Measurements from ENCODE around the gene ANK3.
A peak's percentile ranks its signal among the peaks of the same experiment; 100 is the strongest.

ANK3 gene

DNA sequence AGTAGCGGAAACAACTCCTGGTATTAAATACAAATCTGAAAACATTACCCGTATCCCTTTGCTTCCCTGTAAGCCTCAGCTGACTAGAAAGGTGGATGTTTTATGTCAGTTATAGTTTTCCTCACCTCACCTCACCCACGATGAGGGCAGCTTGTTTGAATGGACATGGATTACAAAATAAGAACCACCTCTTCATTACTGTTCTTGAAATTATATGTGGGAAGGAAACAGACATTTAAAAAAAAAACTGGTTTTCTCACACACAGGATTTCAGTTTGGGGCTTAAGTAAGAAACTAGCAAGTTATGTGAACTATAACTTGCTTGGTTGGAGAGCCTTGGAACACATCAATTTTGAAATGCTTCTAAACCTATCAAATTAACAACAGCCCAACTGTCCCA, 250.4 kb downstream of the ANK3 start:
- no peak for DNase-seq (ENCODE audit: low spot score)

DNA sequence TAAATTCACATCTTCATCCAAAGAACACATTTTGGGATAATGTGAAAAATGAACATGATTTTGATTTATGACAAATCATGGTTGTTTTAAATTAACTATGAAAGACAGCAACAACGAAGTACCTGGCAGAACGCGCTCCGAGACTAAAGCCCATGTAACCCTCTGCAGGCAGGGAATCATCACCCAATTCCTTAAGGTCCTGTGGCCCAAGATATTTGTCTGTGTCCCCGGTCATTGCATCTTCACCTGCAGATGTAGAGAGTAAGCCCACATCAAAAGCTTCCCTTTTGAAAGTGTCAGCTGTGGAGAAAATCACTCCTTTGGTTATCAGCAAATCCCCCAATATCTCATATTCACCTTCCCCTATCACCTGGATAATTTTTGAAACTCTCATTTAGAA, 250.8 kb downstream of the ANK3 start:
- no peak for DNase-seq (ENCODE audit: low spot score)

DNA sequence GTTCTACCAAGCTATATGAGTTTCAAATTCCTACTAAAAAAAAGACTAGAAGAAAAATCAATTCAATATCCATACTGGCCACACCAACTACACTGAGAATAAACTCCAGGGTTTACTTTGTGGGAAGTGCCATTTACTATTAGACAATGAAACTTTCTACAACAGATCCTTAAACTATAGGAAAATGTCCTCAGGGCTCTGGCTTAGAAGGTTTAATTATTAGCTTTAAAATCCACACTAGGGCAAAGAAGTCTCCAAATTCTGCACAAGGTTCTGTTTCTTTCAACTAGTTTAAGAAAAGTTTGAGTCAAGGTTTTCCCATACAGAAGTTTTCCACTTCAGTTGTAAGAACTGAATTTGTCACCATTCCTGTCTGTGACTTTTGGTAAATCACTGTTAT, 251.6 kb downstream of the ANK3 start:
- DNase-seq (ENCODE audit: low spot score): no peak

DNA sequence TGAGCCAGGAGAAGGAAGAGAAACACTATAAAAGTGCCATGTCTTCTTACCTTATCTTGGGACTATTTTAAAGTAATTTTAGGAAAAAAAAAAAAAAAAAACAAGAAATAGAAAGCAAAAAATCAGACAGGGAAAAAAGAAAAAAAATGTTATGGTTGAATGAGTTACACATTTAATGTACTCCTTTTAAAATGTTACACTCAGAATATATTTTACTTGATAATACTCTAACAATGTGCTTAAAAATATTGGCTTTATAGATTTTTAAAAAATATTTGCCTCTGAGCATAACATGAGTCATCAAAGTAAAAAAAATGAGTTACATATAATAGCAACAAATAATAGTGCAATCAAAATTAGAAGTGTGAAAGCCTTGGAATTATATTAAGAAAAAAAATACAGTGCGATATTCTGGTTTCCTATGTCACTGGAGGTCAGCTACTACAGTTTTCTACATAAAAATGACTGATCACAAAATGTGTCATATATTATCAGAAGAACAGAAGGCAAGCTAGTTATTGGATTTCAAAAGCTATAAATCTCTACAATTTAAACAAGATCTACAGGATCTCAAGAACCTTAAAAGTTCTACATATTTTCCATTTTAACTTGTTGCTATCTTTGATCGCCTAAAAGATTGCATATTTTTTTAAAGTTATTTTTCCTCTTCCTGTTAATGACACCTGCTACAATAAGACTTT, 252.2 kb downstream of the ANK3 start:
- no peak for DNase-seq (ENCODE audit: low spot score)

DNA sequence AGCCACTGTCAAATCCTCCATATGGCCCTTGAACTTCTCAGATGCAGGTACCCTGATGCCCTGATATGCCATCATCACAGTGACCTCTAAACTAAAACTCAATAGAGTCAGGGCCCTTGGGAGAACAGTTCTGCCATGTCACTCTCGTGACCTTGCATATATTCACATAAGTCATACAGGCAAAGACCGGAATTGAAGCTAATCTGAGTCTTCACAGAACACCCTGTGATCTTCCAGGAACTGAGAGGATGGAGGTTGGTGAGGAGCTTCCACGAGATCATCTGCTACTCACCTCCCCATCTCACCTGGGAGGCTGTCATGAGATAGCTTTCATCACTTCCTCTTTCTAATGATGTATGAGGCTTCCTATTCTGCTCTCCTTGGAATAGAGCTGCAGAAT, 254.7 kb downstream of the ANK3 start:
- no peak for DNase-seq (ENCODE audit: low spot score)

DNA sequence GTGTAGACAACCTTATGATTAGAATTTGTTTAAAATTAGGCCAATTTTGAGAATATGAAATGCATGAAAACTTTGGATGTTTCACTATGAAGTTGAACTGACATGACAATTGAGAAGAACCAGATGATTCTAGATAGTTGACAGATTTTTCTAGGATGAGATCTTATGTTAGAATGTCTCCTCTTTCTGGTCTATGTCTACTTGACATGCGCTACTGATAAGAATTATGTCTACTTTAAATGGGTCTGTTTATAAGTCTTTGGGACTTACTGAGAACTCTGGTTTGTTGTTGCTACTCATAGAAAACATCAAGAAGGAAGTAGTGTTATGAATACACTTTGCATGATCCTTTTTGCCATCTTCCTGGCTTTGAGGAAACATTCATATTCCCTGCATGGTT, 255.1 kb downstream of the ANK3 start:
- DNase-seq (ENCODE audit: low spot score): no peak

DNA sequence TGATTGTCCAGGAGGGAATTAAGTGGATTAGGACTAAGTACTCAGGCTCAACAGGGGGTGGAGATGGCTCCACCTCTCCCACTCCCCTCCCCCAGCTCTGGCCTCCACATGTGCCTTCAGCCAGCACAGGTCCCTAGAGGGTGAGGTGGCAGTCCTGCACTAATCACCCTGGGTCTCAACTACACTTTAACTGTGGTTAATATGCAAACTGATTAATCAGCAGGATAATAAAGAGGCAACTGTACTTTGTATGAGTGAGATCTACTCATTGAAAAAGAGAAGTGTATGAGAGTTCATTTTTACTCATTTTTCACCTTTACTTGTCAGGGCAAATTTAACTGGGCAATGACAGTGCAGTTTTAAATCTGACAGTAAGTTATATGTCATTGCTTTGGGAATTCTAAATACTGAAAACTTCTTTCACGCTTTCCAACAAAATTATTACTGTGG, 259.5 kb downstream of the ANK3 start:
- DNase-seq (ENCODE audit: low spot score): no peak

DNA sequence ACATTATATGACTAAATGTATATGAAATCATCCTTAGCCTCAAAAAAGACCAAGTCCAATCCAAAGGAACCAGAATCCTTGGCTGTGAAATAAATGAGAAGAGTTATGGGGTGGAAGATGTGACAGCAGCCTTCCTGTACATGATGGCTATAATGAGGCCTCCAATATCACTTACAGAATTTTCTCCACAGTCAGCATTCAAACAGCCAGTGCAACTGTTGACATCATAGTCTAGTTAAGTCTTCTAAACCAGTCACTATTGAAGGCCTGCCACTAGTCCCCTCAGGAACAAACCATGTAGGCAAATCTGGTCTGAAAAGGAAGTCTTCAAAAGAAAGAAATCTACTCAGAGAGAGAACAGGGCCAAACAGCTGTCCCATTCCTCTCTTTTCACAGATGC, 263.8 kb downstream of the ANK3 start:
- DNase-seq (ENCODE audit: low spot score): no peak

DNA sequence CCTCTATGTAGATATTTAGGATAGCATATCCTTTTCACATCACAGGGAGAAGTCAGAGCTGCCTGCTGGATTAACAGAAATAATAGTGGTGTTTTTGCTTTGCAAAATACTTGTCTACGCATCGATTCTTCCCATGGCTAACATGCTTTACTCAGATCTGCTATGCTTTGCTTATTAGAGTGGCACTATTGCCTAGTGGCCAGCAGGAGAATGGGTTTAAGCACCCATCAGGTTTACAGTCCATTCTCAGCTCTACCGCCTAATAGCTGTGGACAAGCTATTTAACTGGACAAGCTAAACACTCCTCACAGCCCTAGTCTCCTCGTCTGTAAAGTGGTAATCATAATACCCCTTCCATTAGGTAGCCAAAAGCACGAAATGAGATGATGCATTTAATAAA, 265.1 kb downstream of the ANK3 start:
- DNase-seq (ENCODE audit: low spot score): no peak

DNA sequence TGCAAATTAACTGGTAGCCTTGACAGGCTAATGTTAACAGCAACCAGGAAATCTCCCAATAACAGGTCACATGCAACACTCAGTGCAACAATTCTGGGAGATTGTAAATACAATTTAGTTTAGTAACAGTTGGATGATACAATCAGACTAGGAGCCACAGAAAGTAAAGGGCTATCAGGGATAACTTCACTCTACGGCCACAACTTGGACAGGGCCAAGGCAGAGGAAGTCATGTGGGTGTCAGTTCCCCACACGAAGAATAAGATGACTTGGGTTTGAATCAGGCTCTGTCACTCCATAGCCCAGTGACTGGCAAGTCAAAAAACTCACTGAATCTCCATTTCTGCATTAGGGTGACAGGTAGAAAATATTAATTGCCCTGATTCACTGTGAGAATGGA, 266.0 kb downstream of the ANK3 start:
- no peak for DNase-seq (ENCODE audit: low spot score)

DNA sequence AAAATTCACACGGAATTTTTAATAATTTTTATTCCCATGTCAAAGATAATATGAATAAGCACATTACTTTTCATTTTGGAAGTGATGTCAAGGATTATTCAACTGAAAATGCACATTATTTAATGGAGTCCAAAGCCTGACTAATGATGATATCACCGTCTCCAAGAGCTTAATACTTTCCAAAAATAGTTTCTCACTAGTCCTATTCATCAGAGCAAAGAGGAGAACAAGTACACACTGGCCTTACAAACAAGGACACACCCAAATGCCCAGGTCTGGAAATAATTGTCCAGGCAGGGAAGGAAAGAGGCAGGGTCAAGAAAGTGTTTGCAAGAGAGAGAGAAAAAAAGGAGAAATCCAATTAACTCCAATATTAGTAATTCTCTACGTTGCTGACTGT, 266.5 kb downstream of the ANK3 start:
- DNase-seq (ENCODE audit: low spot score): peak; percentile 55

DNA sequence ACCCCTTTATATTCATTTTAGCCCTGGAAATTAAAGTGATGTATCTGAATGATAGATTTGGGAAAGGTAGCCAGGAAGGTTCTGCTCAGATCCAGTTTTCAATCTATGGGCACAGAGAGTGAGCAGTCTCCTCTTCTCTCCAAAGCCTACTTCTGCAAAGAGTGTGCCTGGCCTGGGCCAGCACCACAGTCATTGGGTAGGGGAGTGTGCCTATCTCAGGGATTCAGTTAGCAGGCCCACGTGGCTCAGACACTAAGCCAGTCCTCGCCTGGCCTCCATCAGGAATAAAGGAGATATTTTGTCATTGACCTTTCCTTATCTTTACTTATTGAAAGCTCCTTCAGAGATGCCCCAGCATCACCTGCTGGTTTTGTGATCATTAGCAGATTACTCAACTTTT, 267.5 kb downstream of the ANK3 start:
- DNase-seq (ENCODE audit: low spot score): no peak

DNA sequence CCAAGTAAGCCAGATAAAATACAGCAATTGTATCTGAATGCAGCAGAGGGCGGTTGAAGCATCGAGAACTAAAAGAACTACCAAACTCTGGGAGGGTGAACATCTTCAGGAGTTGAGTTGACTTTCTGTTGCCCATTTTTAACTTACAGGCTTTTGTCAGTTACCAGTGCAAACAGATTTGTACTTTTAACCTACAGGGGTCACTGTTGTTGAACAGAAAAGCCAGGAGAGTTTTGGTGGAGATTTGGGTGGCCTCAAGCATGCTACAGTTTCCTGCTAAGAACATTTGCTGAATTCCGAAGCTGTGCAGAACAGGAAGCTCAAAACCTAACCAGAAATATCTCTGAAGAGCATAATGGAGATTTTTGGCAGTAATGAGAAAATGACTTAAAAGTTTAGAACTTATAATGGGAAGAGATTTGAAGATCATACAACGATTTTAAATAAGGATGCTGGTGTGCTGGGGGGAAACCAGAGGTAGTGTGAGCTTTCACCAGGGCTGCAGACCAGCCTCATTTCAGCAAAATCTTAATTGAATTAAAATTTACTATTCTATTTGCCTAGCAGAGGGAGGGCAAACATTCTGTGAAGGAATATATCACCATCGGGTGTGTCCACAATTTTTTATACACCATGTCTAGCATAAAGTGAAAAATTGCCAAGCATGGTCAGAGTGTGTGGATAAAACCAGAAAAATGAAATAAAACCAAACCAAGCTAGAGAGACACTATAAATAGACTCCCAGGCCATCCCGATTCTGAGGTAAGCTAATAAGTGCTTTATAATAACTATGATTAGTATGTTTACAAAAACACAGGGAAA, 274.7 kb downstream of the ANK3 start:
- DNase-seq (ENCODE audit: low spot score): peak; percentile 28

DNA sequence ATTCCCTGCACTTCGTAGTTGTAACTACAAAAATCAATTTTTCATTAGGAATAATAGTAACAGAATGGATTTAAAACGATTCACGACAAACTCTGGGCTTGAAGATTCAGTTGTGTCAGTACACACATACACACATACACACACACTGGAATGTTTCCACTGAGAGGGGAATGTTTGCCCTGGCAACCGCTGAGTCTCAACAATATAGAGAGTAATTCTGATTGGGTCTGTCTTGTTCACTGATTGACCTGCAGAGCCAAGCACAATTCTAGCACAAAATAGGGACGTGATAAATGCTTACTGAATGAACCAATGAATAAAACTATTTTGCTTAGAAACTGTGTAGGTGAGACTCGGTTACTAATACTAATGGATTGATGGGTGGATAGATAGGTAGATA, 278.9 kb downstream of the ANK3 start:
- DNase-seq (ENCODE audit: low spot score): no peak

DNA sequence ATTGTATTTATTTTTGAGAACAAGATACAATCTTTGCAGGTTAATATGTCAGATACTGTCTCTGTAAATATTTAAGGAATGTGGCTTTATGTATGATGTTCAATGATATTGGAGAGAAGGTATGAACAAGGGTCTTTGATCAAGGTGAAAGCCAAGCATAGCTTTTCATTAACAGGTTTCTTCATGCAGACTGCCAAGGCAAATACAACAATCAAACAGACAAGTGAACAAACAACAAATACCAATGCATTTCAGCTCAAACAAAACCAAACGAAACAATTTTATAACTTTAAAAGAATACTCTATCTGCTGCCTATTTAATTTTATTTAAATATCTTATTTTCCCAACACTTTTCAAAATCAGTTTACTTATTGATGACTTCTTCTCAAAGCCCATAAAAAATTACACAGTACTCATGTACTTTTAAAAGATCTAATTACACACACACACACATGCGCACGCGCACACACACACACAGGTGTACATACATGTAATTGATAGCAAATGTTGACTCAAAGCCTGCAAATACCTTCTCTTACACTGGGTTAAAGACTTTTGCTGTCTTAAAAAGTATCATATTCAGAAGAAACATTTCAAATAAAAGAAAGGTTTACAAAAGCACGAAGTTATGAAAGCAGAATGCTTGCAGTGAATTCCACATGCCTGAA, 282.2 kb downstream of the ANK3 start:
- no peak for DNase-seq (ENCODE audit: low spot score)

DNA sequence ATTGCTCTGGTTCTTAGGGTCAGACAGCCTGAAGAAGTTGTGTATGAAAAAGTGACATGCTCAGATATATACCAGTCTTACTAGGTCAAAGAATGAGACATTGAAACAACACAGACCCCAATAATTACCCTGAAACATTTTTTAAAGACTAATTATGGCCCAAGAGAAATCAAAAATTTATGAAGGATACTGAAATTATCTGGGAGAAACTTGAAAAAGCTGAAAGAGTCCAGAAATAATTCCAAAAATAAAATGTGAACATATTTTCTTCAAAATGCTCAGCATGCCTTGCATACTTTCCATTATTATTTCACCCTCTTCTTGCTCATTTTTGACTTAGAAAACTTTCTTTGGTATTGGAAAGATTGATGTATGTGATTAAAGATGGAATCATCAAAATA, 284.4 kb downstream of the ANK3 start:
- DNase-seq (ENCODE audit: low spot score): no peak

DNA sequence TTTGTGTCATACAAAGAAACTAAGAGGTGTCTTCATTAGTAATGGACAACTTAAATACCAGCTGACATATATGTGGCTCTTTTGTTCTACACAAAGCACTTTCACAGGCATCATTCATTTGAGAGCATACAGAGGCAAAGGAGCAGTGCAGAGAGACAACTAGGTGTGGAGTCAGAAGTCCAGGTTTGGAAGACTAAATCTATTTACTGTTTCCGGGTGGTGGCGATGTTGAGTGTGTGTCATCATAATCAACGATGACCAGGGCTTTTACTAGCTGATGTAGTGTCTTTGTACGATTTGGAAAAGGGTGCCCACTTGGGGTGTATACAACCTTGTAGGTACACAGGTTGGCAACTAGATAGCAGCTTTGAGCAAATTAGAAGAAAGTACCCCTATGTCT, 287.9 kb downstream of the ANK3 start:
- DNase-seq (ENCODE audit: low spot score): no peak

DNA sequence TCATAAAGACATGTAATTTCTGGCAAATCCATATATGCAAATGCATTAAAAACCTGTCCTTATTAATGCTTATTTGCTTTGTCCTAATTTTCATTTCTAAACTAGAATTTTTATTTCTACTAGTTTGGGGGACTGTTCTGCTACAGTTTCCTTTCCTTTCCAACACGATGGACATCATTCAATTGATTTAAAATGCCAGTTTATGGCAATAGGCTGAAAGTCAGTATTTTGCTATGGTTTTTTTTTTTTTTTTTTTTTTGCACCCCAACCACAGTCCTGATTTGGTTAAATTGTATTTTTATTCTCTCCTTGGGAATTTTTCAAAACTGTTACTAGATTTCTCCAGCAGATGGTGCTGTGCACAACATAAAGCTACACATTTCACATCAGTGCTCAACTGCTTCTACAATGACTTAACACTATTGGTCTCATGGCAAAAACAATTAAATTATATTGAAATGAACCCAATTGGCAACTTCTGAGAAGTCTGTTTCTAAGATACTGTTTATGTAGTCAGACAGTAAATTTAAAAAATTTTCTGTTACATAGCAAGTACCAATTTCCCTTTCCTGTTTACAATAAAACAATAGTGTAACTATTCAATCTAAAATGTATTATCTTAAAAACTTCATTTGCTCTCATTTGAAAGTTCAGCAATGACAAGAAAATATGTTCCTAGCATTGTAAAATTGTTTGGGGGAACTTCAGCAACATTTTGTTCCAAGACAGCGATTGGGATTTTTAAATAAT, 289.5 kb downstream of the ANK3 start:
- DNase-seq (ENCODE audit: low spot score): peak; percentile 35

DNA sequence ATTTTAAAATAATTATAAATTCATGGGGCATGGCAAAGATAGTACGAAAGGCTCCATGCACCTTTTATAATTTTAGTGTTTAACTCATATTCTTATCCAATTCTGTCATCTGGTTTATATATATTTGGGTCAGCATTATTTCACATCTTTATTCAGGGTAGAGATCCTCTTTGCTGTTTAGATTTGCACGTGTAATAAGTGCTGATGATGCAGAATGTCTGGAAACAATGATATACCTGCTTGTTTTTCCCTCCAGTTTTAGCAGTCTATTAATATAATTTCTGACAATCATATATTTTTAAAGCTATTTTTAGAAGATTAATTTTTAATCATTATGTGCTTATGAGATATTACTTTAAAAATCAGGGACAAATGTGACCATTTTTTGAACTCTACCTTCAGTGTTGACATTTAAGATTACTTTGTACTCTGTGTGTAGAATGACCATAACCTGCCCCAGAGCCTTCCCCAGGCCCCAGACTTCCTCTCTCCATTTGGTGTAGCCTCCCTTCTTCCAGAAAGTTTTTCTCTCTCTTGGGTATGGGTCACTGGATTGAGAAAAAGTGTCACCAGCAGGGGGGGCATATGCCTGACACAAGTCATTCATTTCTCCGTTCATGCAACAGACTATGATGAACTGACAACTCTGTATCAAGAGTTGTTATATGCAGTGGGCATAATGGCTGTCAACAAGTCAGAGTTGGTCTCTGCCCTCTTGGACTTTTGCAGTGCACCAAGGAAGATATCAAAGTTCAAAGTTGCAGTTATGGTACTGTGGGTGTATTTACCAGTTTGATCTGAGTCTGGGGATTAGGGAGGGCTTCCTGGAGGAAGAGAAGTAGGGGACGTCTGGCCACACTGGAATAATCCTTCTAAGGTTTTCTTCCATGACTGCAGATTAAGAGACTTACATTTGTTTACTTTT, 290.7 kb downstream of the ANK3 start:
- DNase-seq (ENCODE audit: low spot score): peak; percentile 5

DNA sequence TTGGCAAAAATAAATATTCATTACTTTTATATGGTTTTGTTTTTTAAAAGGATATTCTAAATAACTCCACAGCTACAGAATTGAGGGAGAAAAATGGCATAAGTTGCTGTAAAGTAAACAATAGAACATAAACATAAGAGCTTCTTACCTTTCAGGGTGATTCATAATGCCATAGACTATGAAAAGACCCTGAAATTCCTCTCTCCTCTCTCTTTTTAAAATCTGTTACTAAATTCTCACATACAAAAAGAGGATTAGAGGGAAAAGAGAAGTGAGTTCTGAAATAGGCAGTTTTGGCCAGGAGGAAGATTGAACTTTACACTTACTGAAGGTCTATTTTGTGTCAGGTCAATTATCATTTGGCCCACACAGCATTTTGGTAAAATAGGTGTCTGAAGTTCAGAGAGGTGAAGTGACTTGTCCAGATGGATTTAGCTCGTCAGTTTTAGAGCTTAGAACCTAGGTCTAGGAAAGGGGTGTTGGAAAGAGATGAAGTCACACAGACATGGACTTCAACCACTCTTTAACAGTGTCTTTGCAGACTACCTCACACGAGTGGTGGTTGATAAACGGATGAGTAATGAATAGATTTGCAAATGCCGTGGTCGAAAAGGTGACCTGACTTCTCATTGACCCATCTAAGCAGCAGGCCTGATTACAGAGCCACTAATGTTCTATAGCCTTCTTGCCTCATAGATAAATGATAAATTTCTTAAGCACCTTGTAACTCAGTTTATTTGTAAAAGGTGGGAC, 292.7 kb downstream of the ANK3 start:
- DNase-seq (ENCODE audit: low spot score): no peak

DNA sequence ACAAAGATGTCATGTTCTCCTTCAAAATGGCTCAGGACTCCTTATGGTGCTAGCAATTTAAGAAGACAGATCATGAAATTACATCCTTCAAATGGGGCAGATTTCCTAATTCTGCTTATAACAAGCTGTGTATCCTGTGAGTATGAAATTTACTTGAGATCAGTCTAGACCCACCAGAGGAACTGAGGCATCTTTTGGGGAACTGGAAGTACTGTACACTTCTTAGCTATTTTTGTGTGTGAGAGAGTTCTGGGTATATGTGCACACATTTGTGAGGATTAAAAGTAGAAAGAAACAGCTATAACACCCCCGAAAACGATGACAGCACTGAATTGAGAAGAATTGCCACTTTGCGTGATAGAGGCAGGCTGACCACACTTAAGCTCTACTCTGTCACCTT, 296.4 kb downstream of the ANK3 start:
- DNase-seq (ENCODE audit: low spot score): no peak

Measured in COLO829 (cell line).